Adipocyte (in vitro differentiated cells): Measurements from ENCODE around the gene ZNF653.
"Not testable (repeated sequence)": the region's sequence is repeated elsewhere in the genome, so short reads cannot be mapped to it uniquely, and the experiment has no call there.

Experiments used
- DNase-seq: peaks from one replicate; pipeline ENCODE4 v3.0.0-alpha.2; 2015; ENCODE audit warnings: low read depth
- H3K27me3 ChIP-seq: replicated peaks from 2 replicates; pipeline ENCODE4 v1.7.0; 2013; ENCODE audit warnings: mild to moderate bottlenecking, low read length, moderate library complexity; ENCODE audit not compliant: control insufficient read depth, insufficient read depth
- H3K36me3 ChIP-seq: 2 replicates; pipeline ENCODE4 v1.7.0; 2013; ENCODE audit warnings: low read length, mild to moderate bottlenecking, moderate library complexity; ENCODE audit not compliant: control insufficient read depth, insufficient read depth, severe bottlenecking
- H3K4me1 ChIP-seq: 2 replicates; pipeline ENCODE4 v1.7.0; 2013; ENCODE audit warnings: mild to moderate bottlenecking, low read length, moderate library complexity; ENCODE audit not compliant: control insufficient read depth, insufficient read depth
- H3K4me3 ChIP-seq: 2 replicates; pipeline ENCODE4 v1.7.0; 2013; ENCODE audit warnings: mild to moderate bottlenecking, low read length, moderate library complexity
- H3K9ac ChIP-seq: 2 replicates; pipeline ENCODE4 v1.7.0; 2013; ENCODE audit warnings: mild to moderate bottlenecking, low read length, moderate library complexity
- H3K9me3 ChIP-seq: 2 replicates; pipeline ENCODE4 v1.7.0; 2013; ENCODE audit warnings: mild to moderate bottlenecking, low read length, moderate library complexity; ENCODE audit not compliant: control insufficient read depth

The ZNF653 gene

GRCh38 chr19:11435833-11436313, 69.8 kb downstream of the ZNF653 start:
- peak overlapping the region; percentile 97 for H3K9ac ChIP-seq
- H3K36me3 ChIP-seq, result peaks cover 14% of the 10 kb centered on the region
- no peaks in the 10 kb centered on the region for H3K27me3 ChIP-seq
- H3K9me3 ChIP-seq, result no peaks in the 10 kb centered on the region
- H3K4me3 ChIP-seq, result peak overlapping the region; percentile 99
- DNase-seq, result peak; percentile 54
- peaks cover 13% of the 10 kb centered on the region for H3K4me1 ChIP-seq

- peaks cover 13% of the 10 kb centered on the region for H3K4me1 ChIP-seq
- H3K4me3 ChIP-seq, result peak within 1 kb of the TSS; percentile 99
- peak; percentile 99 for DNase-seq
- H3K36me3 ChIP-seq, result peaks cover 9% of the 10 kb centered on the region
- no peaks in the 10 kb centered on the region for H3K27me3 ChIP-seq
- peak within 1 kb of the TSS; percentile 97 for H3K9ac ChIP-seq
- no peaks in the 10 kb centered on the region for H3K9me3 ChIP-seq
These were observed 70.4 kb downstream of the ZNF653 start, which contains the start of the genes ODAD3 and PRKCSH for GRCh38 chr19:11435057-11435832. TSS of gene ODAD3 (minus strand) at chr19:11435121. CDS start at chr19:11435016, 105 bp downstream. TSS of gene PRKCSH (plus strand) at chr19:11435635. CDS start at chr19:11436118, 483 bp downstream.

- Histone ChIP-seq H3K4me3 (peak overlapping the region; percentile 99), H3K9me3 (no peaks in the 10 kb centered on the region), H3K9ac (peak overlapping the region; percentile 97), H3K27me3 (no peaks in the 10 kb centered on the region), H3K36me3 (peaks cover 9% of the 10 kb centered on the region), H3K4me1 (peaks cover 13% of the 10 kb centered on the region)
- no peak for DNase-seq
These were observed 71.0 kb downstream of the ZNF653 start for GRCh38 chr19:11434703-11435056.

GRCh38 chr19:11433526-11433925, 72.1 kb downstream of the ZNF653 start:
- H3K27me3 ChIP-seq, DNase-seq, H3K4me3 ChIP-seq, H3K36me3 ChIP-seq, H3K9ac ChIP-seq, H3K9me3 ChIP-seq: not testable (repeated sequence)
- H3K4me1 ChIP-seq, result peaks cover 13% of the 10 kb centered on the region
